AG04449 (cell line): ENCODE results near the gene FOSB.
"Not testable (repeated sequence)": the region's sequence is repeated elsewhere in the genome, so short reads cannot be mapped to it uniquely, and the experiment has no call there.

Source experiments
- CTCF ChIA-PET: fragments of 350-600 bp; formaldehyde crosslinking; extraction: SDS; loops from one replicate; lab custom pipeline; 2021; ENCODE audit warnings: antibody characterized with exemption; lab: Yijun Ruan, JAX
- POLR2A ChIA-PET: fragments of 400-600, 350-600 bp; formaldehyde crosslinking; extraction: SDS; loops from one replicate; lab custom pipeline; 2020; ENCODE audit warnings: antibody characterized with exemption, inconsistent platforms; lab: Yijun Ruan, JAX
- DNase-seq: peaks from one replicate; pipeline ENCODE4 v3.0.0-alpha.2; 2010; ENCODE audit warnings: low read depth, low spot score
- H3K4me3 ChIP-seq: 2 replicates; pipeline ENCODE4 v1.5.1; 2011; ENCODE audit warnings: low read depth, mild to moderate bottlenecking, control low read depth, low read length
- CTCF ChIP-seq: IDR thresholded peaks from one replicate; pipeline ENCODE4 v1.5.1; 2011; ENCODE audit warnings: mild to moderate bottlenecking, moderate library complexity, low read length, control low read depth, inconsistent platforms; ENCODE audit not compliant: insufficient read depth; ENCODE audit errors: missing control alignments

Gene FOSB

GRCh38 chr19:45428384-45429231 lies 39.2 kb upstream of the FOSB start:
- CTCF ChIA-PET = interaction anchor here (0.7 to 10.5 kb wide), 14 partner anchors 8 to 214 kb away, joined by 3 to 197 read pairs (median 4); partner anchors contain the start of gene FOSB
- TF ChIP-seq CTCF = peak; percentile 64
- no peak for DNase-seq
- POLR2A ChIA-PET = no interaction called here
- peak overlapping the region; percentile 60 for H3K4me3 ChIP-seq

GRCh38 chr19:45429896-45430295 lies 37.9 kb upstream of the FOSB start:
- not testable (repeated sequence) for H3K4me3 ChIP-seq, DNase-seq
- ChIA-PET POLR2A (interaction anchor here (0.7 kb wide), 1 partner anchor 10 kb away, joined by 4 read pairs; no protein-coding TSS in a partner anchor), CTCF (interaction anchor here (1.5 to 10.5 kb wide), 5 partner anchors 10 to 65 kb away, joined by 3 to 197 read pairs (median 47); no protein-coding TSS in a partner anchor)

GRCh38 chr19:45431008-45431407 lies 36.8 kb upstream of the FOSB start:
- H3K4me3 ChIP-seq, DNase-seq: not testable (repeated sequence)
- ChIA-PET CTCF (interaction anchor here (2.9 to 10.5 kb wide), 4 partner anchors 9 to 54 kb away, joined by 12 to 197 read pairs (median 50); no protein-coding TSS in a partner anchor), POLR2A (interaction anchor here (1.0 to 1.4 kb wide), 3 partner anchors 9 to 48 kb away, joined by 4 to 5 read pairs (median 4); partner anchors contain the start of gene FOSB)

GRCh38 chr19:45432543-45432942 lies 35.3 kb upstream of the FOSB start:
- POLR2A ChIA-PET = not testable (repeated sequence)
- CTCF ChIA-PET = interaction anchor here (1.0 to 10.5 kb wide), 5 partner anchors 8 to 60 kb away, joined by 4 to 197 read pairs (median 47); no protein-coding TSS in a partner anchor

GRCh38 chr19:45437328-45437727 lies 30.5 kb upstream of the FOSB start:
- ChIA-PET POLR2A (no interaction called here), CTCF (interaction anchor here (0.5 to 17.3 kb wide), 6 partner anchors 9 to 53 kb away, joined by 3 to 773 read pairs (median 5); partner anchors contain the start of gene FOSB)
- H3K4me3 ChIP-seq = no peak overlapping the region
- no peak for TF ChIP-seq CTCF
- no peak for DNase-seq

More at GRCh38 chr19:45432543-45432942, 35.3 kb upstream of the FOSB start:
- H3K4me3 ChIP-seq, DNase-seq: not testable (repeated sequence)

- CTCF ChIA-PET = interaction anchor here (0.5 to 17.3 kb wide), 41 partner anchors 8 to 255 kb away, joined by 3 to 773 read pairs (median 6); partner anchors contain the start of genes ERCC1, FOSB, PPP1R13L and SNRPD2
- DNase-seq = no peak
- H3K4me3 ChIP-seq = peak overlapping the region; percentile 61
- POLR2A ChIA-PET = interaction anchor here (0.8 to 1.7 kb wide), 9 partner anchors 8 to 46 kb away, joined by 3 to 26 read pairs (median 5); partner anchors contain the start of gene FOSB
- no peak for TF ChIP-seq CTCF
Measured at GRCh38 chr19:45439190-45439568, 28.6 kb upstream of the FOSB start.

- CTCF ChIA-PET = interaction anchor here (0.5 to 17.3 kb wide), 43 partner anchors 9 to 254 kb away, joined by 3 to 773 read pairs (median 6); partner anchors contain the start of genes ERCC1, FOSB, PPP1R13L and SNRPD2
- POLR2A ChIA-PET = interaction anchor here (0.8 to 1.7 kb wide), 9 partner anchors 9 to 46 kb away, joined by 3 to 26 read pairs (median 5); partner anchors contain the start of gene FOSB
- DNase-seq = no peak
- peak; percentile 85 for TF ChIP-seq CTCF
- H3K4me3 ChIP-seq = peak overlapping the region; percentile 61
Measured at GRCh38 chr19:45439569-45440258, 28.1 kb upstream of the FOSB start.
